ENCODE results near the gene SOX6. TPM values are rescaled to one million over a fixed set of nuclear protein-coding genes. Genes with fewer than 3 reads are reported as not detected.

Gene SOX6
- total and polyA plus RNA-seq, 2 experiments from 2014 or later: 0.03 to 0.66 TPM

GRCh38 chr11:16346975-16347374 lies 9.4 kb downstream of the SOX6 start (continued):
- TF ChIP-seq CTCF (conservative IDR thresholded peaks at IDR 0.05; ENCODE audit: low read depth in 2 of 2): no peak
- TF ChIP-seq EZH2phosphoT487 (IDR thresholded peaks at IDR 0.05; ENCODE audit: unreplicated experiment): no peak
- TF ChIP-seq EZH2 (IDR thresholded peaks at IDR 0.05; ENCODE audit: low read depth, unreplicated experiment): no peak
- no peak for TF ChIP-seq POLR2AphosphoS5 (IDR thresholded peaks at IDR 0.05; ENCODE audit: low read depth)

- Histone ChIP-seq H3K79me2 (replicated peaks; ENCODE audit: insufficient read depth) (no peaks in the 10 kb centered on the region), H3F3A (replicated peaks; ENCODE audit: low read depth) (no peaks in the 10 kb centered on the region), H4K20me1 (replicated peaks; ENCODE audit: insufficient read depth) (no peaks in the 10 kb centered on the region), H3K9me2 (ENCODE audit: insufficient read depth) (no peaks in the 10 kb centered on the region), H3K27ac (ENCODE audit: low read depth) (no peak overlapping the region), H2AFZ (no peak overlapping the region), H3K36me3 (ENCODE audit: insufficient read depth) (no peaks in the 10 kb centered on the region), H3K4me1 (ENCODE audit: insufficient read depth) (no peaks in the 10 kb centered on the region), H3K27me3 (ENCODE audit: insufficient read depth) (no peaks in the 10 kb centered on the region), H3K4me2 (no peak overlapping the region), H3K4me3 (no peak overlapping the region)
- ATAC-seq: no peak
- Mint-ChIP-seq H3K4me3 (no peak overlapping the region), H3K4me1 (no peaks in the 10 kb centered on the region), H3K36me3 (ENCODE audit: low read depth) (no peaks in the 10 kb centered on the region), H3K9me3 (no peaks in the 10 kb centered on the region), H3K27me3 (ENCODE audit: insufficient read depth, low read depth, poor library complexity) (no peaks in the 10 kb centered on the region), H3K27ac (no peak overlapping the region)
- no peak for DNase-seq (ENCODE audit: low spot score)
- no peak for TF ChIP-seq CTCF (conservative IDR thresholded peaks at IDR 0.05; ENCODE audit: low read depth in 2 of 2)
- TF ChIP-seq POLR2AphosphoS5 (IDR thresholded peaks at IDR 0.05; ENCODE audit: low read depth): no peak
- TF ChIP-seq NANOG (IDR thresholded peaks at IDR 0.05; ENCODE audit: borderline replicate concordance): no peak
- TF ChIP-seq EZH2phosphoT487 (IDR thresholded peaks at IDR 0.05; ENCODE audit: unreplicated experiment): no peak
- no peak for TF ChIP-seq EZH2 (IDR thresholded peaks at IDR 0.05; ENCODE audit: low read depth, unreplicated experiment)
- TF ChIP-seq ZNF462 (CRISPR knock-in tag; IDR thresholded peaks at IDR 0.05): no peak
- no peak for TF ChIP-seq CREB1 (CRISPR knock-in tag; IDR thresholded peaks at IDR 0.05; ENCODE audit: low read depth)
- TF ChIP-seq STAT1 (IDR thresholded peaks at IDR 0.05; ENCODE audit: unreplicated experiment): no peak
- no peak for TF ChIP-seq ZNF114 (CRISPR knock-in tag; IDR thresholded peaks at IDR 0.05)
- no peak for TF ChIP-seq ZNF331 (CRISPR knock-in tag; IDR thresholded peaks at IDR 0.05; ENCODE audit: low read depth)
- no peak for TF ChIP-seq JUNB (IDR thresholded peaks at IDR 0.05; ENCODE audit: unreplicated experiment)
- no peak for TF ChIP-seq ETS1 (IDR thresholded peaks at IDR 0.05)
Observed at GRCh38 chr11:16341853-16342252, 14.5 kb downstream of the SOX6 start.

All from GM23338 (cell line).